PC-9 (cell line): ENCODE results near the gene GMDS. TPM values are rescaled to one million over a fixed set of nuclear protein-coding genes. Genes with fewer than 3 reads are reported as not detected.

ENCODE experiments used
- BruUV-seq: library from RNA; stranded (reverse); fragments of 400-500 nt; replicated peaks from 2 replicates; lab custom pipeline; 2021; lab: Mats Ljungman, UMichigan
- CTCF ChIA-PET: fragments of 300-600 bp; sonication (Branson Sonifier 250); formaldehyde crosslinking; loops from one replicate; lab custom pipeline; 2022; ENCODE audit warnings: antibody characterized with exemption; lab: Charles Lee
- POLR2A ChIA-PET: fragments of 300-600 bp; sonication (Branson Sonifier 250); formaldehyde crosslinking; loops from one replicate; lab custom pipeline; 2022; ENCODE audit warnings: antibody characterized with exemption; ENCODE audit not compliant: unreplicated experiment; lab: Charles Lee
- DNase-seq, 2 experiments: peaks; one replicate each; pipeline versions ENCODE4 v3.0.0 to v3.0.0-alpha.2; 2015 to 2022; ENCODE audit warnings: mixed read lengths in 1 of 2
- H2AFZ ChIP-seq: fragments of 200-600 bp; sonication (generic); 2 replicates; pipeline ENCODE4 v1.8.1; 2017; ENCODE audit warnings: antibody characterized with exemption
- H3F3A ChIP-seq: fragments of 200-600 bp; sonication (generic); 2 replicates; pipeline ENCODE4 v1.8.1; 2017; ENCODE audit warnings: antibody characterized with exemption, mild to moderate bottlenecking, low read depth; ENCODE audit not compliant: insufficient read depth
- H3K27ac ChIP-seq: fragments of 200-600 bp; sonication (generic); 2 replicates; pipeline ENCODE4 v1.6.1; 2016; ENCODE audit warnings: mixed run types
- H3K27me3 ChIP-seq: fragments of 200-600 bp; sonication (generic); 2 replicates; pipeline ENCODE4 v1.6.1; 2016; ENCODE audit warnings: low read depth, mixed run types; ENCODE audit not compliant: insufficient read depth
- H3K36me3 ChIP-seq: fragments of 200-600 bp; sonication (generic); 2 replicates; pipeline ENCODE4 v1.6.1; 2016; ENCODE audit warnings: low read depth, mixed run types
- H3K4me1 ChIP-seq: fragments of 200-600 bp; sonication (generic); replicated peaks from 2 replicates; pipeline ENCODE4 v1.6.1; 2016; ENCODE audit warnings: mixed run types; ENCODE audit not compliant: insufficient read depth
- H3K4me2 ChIP-seq: fragments of 200-600 bp; sonication (generic); 2 replicates; pipeline ENCODE4 v1.6.1; 2017; ENCODE audit warnings: mixed run types
- H3K4me3 ChIP-seq: fragments of 200-600 bp; sonication (generic); 2 replicates; pipeline ENCODE4 v1.6.1; 2016; ENCODE audit warnings: mixed run types
- H3K79me2 ChIP-seq: fragments of 200-600 bp; sonication (generic); 2 replicates; pipeline ENCODE4 v1.6.1; 2017; ENCODE audit warnings: low read depth, mixed run types
- H3K9me2 ChIP-seq: fragments of 200-600 bp; sonication (generic); 2 replicates; pipeline ENCODE4 v1.8.1; 2017; ENCODE audit warnings: mild to moderate bottlenecking; ENCODE audit not compliant: insufficient read depth
- H3K9me3 ChIP-seq: fragments of 200-600 bp; sonication (generic); 2 replicates; pipeline ENCODE4 v1.8.1; 2016; ENCODE audit warnings: low read depth; ENCODE audit not compliant: insufficient read depth
- H4K20me1 ChIP-seq: fragments of 200-600 bp; sonication (generic); 2 replicates; pipeline ENCODE4 v1.8.1; 2017; ENCODE audit not compliant: insufficient read depth
- CTCF ChIP-seq: fragments of 200-600 bp; sonication (generic); conservative IDR thresholded peaks from 2 replicates; pipeline ENCODE4 v1.6.1; 2017; ENCODE audit warnings: mixed run types, antibody characterized with exemption, mild to moderate bottlenecking, moderate library complexity
- EZH2 ChIP-seq: fragments of 200-600 bp; sonication (generic); IDR thresholded peaks from 2 replicates; pipeline ENCODE4 v1.8.0; 2017; ENCODE audit warnings: antibody characterized with exemption, low read depth
- intact Hi-C: fragments of 100-400 bp; cut with micrococcal nuclease; formaldehyde crosslinking; loops from one replicate; pipeline ENCODE4 v1.10.0; 2022; ENCODE audit not compliant: unreplicated experiment
- total RNA-seq: library from RNA; stranded (reverse); gene quantifications from 2 replicates; pipeline ENCODE4 v1.2.3, GENCODE V29; 2021

Gene GMDS
- total RNA-seq, 1 experiment from 2014 or later, result 30.1 TPM

- H3K36me3 ChIP-seq, result no peaks in the 10 kb centered on the region
- no TSS peak for BruUV-seq
Observed at GRCh38 chr6:2193931-2194330, 51.5 kb downstream of the GMDS start.

GRCh38 chr6:2192976-2193375, 52.4 kb downstream of the GMDS start:
- TF ChIP-seq EZH2, result no peak
- no peak for TF ChIP-seq CTCF
- H3K27me3 ChIP-seq, result no peaks in the 10 kb centered on the region
- no peaks in the 10 kb centered on the region; the same call in 1 of the 2 replicates for H3F3A ChIP-seq
- no peak overlapping the region for H3K27ac ChIP-seq
- DNase-seq, result no peak
- CTCF ChIA-PET, result no interaction called here
- no peak overlapping the region for H3K4me2 ChIP-seq
- POLR2A ChIA-PET, result no interaction called here
- H3K4me3 ChIP-seq, result no peak overlapping the region
- no peaks in the 10 kb centered on the region for H3K79me2 ChIP-seq
- intact Hi-C loops, result no loop called here
- H3K4me1 ChIP-seq, result peaks cover 9% of the 10 kb centered on the region; the same call in 1 of the 2 replicates
- H2AFZ ChIP-seq, result no peak overlapping the region
- no TSS peak for BruUV-seq
- H3K36me3 ChIP-seq, result no peaks in the 10 kb centered on the region
- no peaks in the 10 kb centered on the region for H3K9me3 ChIP-seq
- H3K9me2 ChIP-seq, result no peaks in the 10 kb centered on the region
- no peaks in the 10 kb centered on the region for H4K20me1 ChIP-seq

More at GRCh38 chr6:2193931-2194330, 51.5 kb downstream of the GMDS start:
- H3K79me2 ChIP-seq, result no peaks in the 10 kb centered on the region
- H3K4me1 ChIP-seq, result peaks cover 9% of the 10 kb centered on the region; the same call in 1 of the 2 replicates
- no peaks in the 10 kb centered on the region for H3K27me3 ChIP-seq
- H3K9me2 ChIP-seq, result no peaks in the 10 kb centered on the region
- no peak overlapping the region for H3K4me2 ChIP-seq
- H2AFZ ChIP-seq, result no peak overlapping the region
- POLR2A ChIA-PET, result no interaction called here
- H3K4me3 ChIP-seq, result no peak overlapping the region
- CTCF ChIA-PET, result no interaction called here
- no peak for DNase-seq
- H3K27ac ChIP-seq, result no peak overlapping the region
- no peaks in the 10 kb centered on the region; the same call in 1 of the 2 replicates for H3F3A ChIP-seq
- no peaks in the 10 kb centered on the region for H3K9me3 ChIP-seq
- TF ChIP-seq EZH2 (no peak), CTCF (no peak)
- no peaks in the 10 kb centered on the region for H4K20me1 ChIP-seq
- intact Hi-C loops, result no loop called here

GRCh38 chr6:2191390-2191740, 54.0 kb downstream of the GMDS start:
- intact Hi-C loops, result no loop called here
- H3K4me2 ChIP-seq, result no peak overlapping the region
- no peaks in the 10 kb centered on the region for H3K27me3 ChIP-seq
- H2AFZ ChIP-seq, result no peak overlapping the region
- no peaks in the 10 kb centered on the region for H3K79me2 ChIP-seq
- no peak overlapping the region for H3K27ac ChIP-seq
- H3K9me3 ChIP-seq, result no peaks in the 10 kb centered on the region
- H3F3A ChIP-seq, result no peaks in the 10 kb centered on the region; the same call in 1 of the 2 replicates
- peaks cover 6% of the 10 kb centered on the region; the same call in 1 of the 2 replicates for H3K4me1 ChIP-seq
- ChIA-PET CTCF (no interaction called here), POLR2A (no interaction called here)
- TF ChIP-seq CTCF (no peak), EZH2 (no peak)
- BruUV-seq, result no TSS peak
- no peak overlapping the region for H3K4me3 ChIP-seq
- no peak for DNase-seq
- no peaks in the 10 kb centered on the region for H3K9me2 ChIP-seq
- H3K36me3 ChIP-seq, result no peaks in the 10 kb centered on the region
- no peaks in the 10 kb centered on the region for H4K20me1 ChIP-seq
